PFSK-1 (cell line): ENCODE data around the gene IRAK1.

Experiments used
- POLR2AphosphoS5 ChIP-seq: IDR thresholded peaks from 2 replicates; pipeline ENCODE4 v1.6.1; 2012; ENCODE audit warnings: low read depth, mild to moderate bottlenecking, control low read depth, low read length, moderate library complexity
- TAF1 ChIP-seq: IDR thresholded peaks from 2 replicates; pipeline ENCODE4 v1.6.1; 2012; ENCODE audit warnings: low read length, control low read depth, borderline replicate concordance; ENCODE audit not compliant: insufficient read depth
- TF ChIP-seq, protein P1 (sequence below), 2 experiments: IDR thresholded peaks; 2 replicates each; pipeline versions ENCODE4 v1.6.1 to v1.8.0; 2011 to 2012; ENCODE audit warnings: low read depth in 2 of 2, low read length in 2 of 2, control low read depth in 1 of 2, inconsistent platforms in 1 of 2, mild to moderate bottlenecking in 1 of 2, moderate library complexity in 1 of 2; ENCODE audit not compliant: insufficient read depth in 1 of 2

- TF ChIP-seq, protein P1, sequence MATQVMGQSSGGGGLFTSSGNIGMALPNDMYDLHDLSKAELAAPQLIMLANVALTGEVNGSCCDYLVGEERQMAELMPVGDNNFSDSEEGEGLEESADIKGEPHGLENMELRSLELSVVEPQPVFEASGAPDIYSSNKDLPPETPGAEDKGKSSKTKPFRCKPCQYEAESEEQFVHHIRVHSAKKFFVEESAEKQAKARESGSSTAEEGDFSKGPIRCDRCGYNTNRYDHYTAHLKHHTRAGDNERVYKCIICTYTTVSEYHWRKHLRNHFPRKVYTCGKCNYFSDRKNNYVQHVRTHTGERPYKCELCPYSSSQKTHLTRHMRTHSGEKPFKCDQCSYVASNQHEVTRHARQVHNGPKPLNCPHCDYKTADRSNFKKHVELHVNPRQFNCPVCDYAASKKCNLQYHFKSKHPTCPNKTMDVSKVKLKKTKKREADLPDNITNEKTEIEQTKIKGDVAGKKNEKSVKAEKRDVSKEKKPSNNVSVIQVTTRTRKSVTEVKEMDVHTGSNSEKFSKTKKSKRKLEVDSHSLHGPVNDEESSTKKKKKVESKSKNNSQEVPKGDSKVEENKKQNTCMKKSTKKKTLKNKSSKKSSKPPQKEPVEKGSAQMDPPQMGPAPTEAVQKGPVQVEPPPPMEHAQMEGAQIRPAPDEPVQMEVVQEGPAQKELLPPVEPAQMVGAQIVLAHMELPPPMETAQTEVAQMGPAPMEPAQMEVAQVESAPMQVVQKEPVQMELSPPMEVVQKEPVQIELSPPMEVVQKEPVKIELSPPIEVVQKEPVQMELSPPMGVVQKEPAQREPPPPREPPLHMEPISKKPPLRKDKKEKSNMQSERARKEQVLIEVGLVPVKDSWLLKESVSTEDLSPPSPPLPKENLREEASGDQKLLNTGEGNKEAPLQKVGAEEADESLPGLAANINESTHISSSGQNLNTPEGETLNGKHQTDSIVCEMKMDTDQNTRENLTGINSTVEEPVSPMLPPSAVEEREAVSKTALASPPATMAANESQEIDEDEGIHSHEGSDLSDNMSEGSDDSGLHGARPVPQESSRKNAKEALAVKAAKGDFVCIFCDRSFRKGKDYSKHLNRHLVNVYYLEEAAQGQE (IDR thresholded peaks at IDR 0.05; ENCODE audit: insufficient read depth in 1 of 2, low read depth in 2 of 2, low read length in 2 of 2): no peak
- TF ChIP-seq POLR2AphosphoS5 (no peak), TAF1 (no peak)
These were observed 56.2 kb downstream of the IRAK1 start for GRCh38 chrX:153963546-153963945.
